GM12875 (cell line): ENCODE data around the gene IGF2BP1.
"Not testable (repeated sequence)": the region's sequence is repeated elsewhere in the genome, so short reads cannot be mapped to it uniquely, and the experiment has no call there.

Experiments
- H3K4me3 ChIP-seq: one replicate; pipeline ENCODE4 v1.5.1; 2011; ENCODE audit warnings: low read depth, low read length, control low read depth
- TF ChIP-seq, protein P1 (sequence below): IDR thresholded peaks from 2 replicates; pipeline ENCODE4 v1.5.1; 2011; ENCODE audit warnings: low read depth, mild to moderate bottlenecking, control low read depth, inconsistent platforms, low read length, moderate library complexity, borderline replicate concordance; ENCODE audit not compliant: insufficient read depth

IGF2BP1 gene

DNA sequence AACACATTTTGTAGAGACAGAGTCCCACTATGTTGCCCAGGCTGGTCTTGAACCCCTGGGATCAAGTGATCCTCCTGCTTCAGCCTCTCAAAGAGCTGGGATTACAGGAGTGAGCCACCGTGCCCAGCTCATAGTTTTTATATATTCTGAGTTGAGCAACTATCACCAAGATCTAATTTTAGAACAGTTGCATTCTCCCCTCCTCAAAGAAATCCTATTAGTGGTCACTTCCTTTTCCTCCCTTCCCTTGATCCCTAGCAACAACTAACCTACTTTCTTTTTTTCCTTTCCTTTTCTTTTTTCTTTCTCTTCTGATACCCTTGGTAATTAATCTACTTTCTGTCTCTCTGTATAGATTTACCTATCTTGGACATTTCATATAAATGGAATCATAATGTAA is 73.9 kb downstream of the IGF2BP1 start:
- no peak overlapping the region for H3K4me3 ChIP-seq
- TF ChIP-seq, protein P1, sequence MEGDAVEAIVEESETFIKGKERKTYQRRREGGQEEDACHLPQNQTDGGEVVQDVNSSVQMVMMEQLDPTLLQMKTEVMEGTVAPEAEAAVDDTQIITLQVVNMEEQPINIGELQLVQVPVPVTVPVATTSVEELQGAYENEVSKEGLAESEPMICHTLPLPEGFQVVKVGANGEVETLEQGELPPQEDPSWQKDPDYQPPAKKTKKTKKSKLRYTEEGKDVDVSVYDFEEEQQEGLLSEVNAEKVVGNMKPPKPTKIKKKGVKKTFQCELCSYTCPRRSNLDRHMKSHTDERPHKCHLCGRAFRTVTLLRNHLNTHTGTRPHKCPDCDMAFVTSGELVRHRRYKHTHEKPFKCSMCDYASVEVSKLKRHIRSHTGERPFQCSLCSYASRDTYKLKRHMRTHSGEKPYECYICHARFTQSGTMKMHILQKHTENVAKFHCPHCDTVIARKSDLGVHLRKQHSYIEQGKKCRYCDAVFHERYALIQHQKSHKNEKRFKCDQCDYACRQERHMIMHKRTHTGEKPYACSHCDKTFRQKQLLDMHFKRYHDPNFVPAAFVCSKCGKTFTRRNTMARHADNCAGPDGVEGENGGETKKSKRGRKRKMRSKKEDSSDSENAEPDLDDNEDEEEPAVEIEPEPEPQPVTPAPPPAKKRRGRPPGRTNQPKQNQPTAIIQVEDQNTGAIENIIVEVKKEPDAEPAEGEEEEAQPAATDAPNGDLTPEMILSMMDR = no peak

DNA sequence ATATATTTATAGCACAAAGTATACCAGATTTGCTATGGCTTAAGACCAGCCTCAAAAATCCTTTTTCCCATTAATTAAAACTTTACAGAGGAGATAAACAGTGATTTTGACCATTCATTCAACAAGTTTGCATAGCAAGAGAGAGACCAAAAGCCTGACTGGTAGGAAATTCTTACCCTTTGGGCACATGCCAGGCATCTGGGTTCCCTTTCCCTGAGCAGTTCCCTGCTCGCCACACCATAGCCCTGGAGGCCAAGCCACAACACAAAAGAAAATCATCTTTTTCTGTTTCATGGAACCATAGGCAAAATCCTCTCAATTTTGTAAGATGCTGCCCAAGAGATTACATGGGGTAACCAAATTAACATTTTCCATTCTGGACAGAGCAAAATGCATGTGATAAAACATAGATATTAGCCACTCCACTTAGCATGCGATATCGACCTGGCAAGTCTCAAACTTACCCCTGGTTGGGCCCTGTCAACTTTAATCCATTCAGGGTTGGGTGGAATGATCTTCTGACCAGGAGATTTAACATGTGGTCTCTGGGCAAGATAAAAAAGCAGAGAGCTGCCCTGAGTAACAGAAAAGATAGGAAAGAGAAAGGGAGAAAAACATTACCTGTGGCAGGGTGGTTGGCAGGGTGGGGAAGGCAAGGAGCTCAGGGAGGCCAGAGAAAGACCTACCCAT is 77.8 kb downstream of the IGF2BP1 start:
- no peak overlapping the region for H3K4me3 ChIP-seq
- TF ChIP-seq, protein P1 = no peak

DNA sequence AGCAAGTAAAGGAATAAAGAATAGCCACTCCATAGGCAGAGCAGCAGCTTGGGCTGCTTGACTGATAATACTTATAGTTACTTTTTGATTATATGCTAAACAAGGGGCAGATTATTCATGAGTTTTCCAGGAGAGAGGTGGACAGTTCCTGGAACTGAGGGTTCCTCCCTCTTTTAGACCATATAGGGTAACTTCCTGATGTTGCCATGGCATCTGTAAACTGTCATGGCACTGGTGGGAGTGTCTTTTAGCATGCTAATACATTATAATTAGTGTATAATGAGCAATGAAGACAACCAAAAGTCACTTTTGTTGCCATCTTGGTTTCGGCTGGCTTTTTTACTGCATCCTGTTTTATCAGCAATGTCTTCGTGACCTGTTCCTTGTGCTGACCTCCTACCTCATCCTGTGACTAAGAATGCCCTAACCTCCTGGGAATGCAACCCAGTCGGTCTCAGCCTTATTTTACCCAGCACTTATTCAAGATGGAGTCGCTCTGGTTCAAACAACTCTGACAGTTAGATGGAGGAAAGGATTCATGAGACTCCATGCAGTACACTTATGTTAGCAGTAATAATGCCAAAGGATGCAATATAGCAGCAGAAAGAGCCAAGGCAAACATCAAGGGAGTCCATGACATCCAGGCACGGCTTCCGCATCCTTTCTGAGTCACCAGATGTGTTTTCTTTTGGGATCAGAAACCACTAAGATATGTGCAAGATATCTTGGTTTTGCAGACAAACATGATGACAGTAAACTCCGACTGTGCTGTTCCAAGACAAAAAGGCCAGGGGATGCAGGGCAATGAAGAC is 79.6 kb downstream of the IGF2BP1 start:
- H3K4me3 ChIP-seq = no peak overlapping the region

DNA sequence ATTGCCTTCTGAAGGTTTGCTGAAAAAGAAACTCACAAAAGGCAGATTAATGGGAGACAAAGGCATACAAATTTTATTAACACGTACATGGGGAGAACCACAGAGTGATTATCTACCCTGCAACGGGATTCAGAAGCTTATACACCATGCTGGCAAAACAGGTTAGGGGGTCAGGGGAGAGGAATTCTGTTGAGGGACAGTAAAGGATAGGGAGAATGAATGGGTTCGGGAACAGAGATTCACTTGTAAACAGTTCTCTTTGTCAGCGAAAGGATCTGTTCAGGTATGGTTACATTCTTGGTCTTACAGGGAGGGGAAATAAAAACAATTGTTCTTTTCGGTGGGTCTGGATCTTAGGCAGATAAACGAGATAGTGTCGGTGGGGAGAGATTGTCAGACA is 81.1 kb downstream of the IGF2BP1 start:
- TF ChIP-seq, protein P1 = no peak
- H3K4me3 ChIP-seq = no peak overlapping the region

More for the DNA sequence above, 79.6 kb downstream of the IGF2BP1 start:
- TF ChIP-seq, protein P1 = no peak

DNA sequence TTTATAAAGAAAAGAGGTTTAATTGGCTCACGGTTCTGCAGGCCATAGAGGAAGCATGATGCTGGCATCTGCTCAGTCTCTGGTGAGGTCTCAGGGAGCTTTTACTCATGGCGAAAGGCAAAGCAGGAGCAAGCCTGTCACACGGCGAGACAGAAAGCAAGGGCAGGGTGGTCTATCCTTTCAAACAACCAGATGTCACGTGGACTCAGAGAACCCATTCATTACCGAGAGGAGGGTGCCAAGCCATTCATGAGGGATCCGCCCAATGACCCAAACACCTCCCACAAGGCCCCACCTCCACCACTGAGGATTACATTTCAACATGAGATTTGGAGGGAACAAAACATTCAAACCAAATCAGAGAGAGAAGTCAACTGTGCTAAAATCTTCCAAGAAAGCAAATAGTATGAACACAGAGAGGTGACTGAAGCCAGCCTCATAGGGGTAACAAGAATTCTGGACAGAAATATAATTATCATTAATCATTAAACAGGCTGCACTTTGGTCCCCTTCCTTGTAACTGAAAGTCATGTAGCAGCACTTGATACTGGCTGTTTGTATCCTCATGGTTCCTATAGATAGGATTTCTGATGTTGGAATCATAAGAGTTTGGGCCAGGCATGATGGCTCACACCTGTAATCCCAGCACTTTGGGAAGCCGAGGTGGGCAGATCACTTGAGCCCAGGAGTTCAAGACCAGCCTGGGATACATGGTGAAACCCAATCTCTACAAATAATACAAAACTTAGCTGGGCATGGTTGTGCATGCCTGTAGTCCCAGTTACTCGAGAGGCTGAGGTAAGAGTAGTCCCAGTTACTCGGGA is 82.9 kb downstream of the IGF2BP1 start:
- TF ChIP-seq, protein P1 = no peak
- H3K4me3 ChIP-seq = no peak overlapping the region

DNA sequence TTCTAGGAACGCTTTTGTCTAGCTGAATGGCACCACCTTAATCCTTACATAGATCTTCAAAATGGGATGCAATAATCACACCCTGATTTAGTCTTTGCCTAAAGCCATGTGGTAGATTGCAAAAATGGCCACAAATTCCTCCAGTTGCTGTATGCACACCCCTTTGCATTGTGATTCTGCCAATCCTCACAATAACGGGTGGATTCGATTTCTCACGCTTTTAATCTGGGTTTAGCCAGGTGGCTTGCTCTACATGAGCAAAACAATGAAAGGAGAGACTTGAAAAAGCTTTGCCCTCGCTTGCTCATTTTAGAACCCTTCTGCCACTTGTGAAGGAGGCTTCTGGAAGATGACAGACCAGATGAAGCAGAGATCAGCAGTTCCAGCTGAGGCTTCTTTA is 85.0 kb downstream of the IGF2BP1 start:
- TF ChIP-seq, protein P1 = no peak
- H3K4me3 ChIP-seq = no peak overlapping the region

DNA sequence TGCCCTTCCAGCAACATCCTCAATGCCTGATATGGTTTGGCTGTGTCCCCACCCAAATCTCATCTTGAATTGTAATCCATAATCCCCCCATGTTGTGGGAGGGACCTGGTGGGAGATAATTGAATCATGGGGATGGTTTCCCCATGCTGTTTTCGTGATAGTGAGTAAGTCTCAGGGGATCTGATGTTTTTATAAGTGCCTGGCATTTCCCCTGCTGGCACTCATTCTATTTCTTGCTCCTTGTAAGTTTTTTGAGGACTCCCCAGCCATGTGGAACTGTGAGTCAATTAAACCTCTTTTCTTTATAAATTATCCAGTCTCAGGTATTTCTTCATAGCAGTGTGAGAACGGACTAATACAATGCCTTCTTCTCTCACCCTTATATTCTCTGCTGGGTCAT is 87.9 kb downstream of the IGF2BP1 start:
- not testable (repeated sequence) for H3K4me3 ChIP-seq
